GM19324 (cell line): Measurements from ENCODE around the gene TLN1.

Source experiments
- ATAC-seq: cut with Tn5 transposase; IDR thresholded peaks from one replicate; pipeline ENCODE4 v1.9.1; 2021; ENCODE audit warnings: mild to moderate bottlenecking, moderate library complexity; ENCODE audit not compliant: unreplicated experiment, low FRiP score

The TLN1 gene, protein sequence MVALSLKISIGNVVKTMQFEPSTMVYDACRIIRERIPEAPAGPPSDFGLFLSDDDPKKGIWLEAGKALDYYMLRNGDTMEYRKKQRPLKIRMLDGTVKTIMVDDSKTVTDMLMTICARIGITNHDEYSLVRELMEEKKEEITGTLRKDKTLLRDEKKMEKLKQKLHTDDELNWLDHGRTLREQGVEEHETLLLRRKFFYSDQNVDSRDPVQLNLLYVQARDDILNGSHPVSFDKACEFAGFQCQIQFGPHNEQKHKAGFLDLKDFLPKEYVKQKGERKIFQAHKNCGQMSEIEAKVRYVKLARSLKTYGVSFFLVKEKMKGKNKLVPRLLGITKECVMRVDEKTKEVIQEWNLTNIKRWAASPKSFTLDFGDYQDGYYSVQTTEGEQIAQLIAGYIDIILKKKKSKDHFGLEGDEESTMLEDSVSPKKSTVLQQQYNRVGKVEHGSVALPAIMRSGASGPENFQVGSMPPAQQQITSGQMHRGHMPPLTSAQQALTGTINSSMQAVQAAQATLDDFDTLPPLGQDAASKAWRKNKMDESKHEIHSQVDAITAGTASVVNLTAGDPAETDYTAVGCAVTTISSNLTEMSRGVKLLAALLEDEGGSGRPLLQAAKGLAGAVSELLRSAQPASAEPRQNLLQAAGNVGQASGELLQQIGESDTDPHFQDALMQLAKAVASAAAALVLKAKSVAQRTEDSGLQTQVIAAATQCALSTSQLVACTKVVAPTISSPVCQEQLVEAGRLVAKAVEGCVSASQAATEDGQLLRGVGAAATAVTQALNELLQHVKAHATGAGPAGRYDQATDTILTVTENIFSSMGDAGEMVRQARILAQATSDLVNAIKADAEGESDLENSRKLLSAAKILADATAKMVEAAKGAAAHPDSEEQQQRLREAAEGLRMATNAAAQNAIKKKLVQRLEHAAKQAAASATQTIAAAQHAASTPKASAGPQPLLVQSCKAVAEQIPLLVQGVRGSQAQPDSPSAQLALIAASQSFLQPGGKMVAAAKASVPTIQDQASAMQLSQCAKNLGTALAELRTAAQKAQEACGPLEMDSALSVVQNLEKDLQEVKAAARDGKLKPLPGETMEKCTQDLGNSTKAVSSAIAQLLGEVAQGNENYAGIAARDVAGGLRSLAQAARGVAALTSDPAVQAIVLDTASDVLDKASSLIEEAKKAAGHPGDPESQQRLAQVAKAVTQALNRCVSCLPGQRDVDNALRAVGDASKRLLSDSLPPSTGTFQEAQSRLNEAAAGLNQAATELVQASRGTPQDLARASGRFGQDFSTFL (N-terminal part only)

DNA sequence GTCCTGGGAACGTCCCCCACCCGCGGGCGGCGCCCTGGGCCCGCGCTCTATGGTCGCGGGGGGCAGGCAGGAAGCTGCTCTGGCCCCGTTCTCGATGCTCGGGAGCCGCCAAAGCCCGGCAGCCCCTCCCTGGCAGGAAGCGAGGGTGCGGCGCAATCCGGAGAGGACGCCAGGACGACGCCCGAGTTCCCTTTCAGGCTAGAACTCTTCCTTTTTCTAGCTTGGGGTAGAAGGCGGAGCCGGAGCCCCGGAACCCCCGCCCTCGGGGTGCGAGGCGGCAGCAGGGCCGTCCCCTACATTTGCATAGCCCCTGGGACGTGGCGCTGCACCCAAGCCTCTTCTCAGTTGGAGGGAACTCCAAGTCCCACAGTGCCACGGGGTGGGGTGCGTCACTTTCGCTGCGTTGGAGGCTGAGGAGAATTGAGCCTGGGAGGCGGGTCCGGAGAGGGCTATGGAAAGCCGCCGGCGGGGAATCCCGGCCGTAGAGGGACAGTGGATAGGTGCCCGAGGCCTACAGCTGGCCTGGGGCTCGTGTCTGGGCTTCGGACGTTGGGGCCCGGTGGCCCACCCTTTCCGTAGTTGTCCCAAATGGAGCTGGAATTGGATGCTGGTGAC lies at the start of gene TLN1, which contains the start of gene CREB3:
TSS of gene TLN1 (minus strand) at position 11 of the 615 bp plus-strand sequence. CDS start 6,501 bp downstream, outside the sequence.
TSS of gene CREB3 (plus strand) at position 482 of the 615 bp plus-strand sequence. CDS start at position 589, 107 bp downstream.
- peak; percentile 85 for ATAC-seq

DNA sequence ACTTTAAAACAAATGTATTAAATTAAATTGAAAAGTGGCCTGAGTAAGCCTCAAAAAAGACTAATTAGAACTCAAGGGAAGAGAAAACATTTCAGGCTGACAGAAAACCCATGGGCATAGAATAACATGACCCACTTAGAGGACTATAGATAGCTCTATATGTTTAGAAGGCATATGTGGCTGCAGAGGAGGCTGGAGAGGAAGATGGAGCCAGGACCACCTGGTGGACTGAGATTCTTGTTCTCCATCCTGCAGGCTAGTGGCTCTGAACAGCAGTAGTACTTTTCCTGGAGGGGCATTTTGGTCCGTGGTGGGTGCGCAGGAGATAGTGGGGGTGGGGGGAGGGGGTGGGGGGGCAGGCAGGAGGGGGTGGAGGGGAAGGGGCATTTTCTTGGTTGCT lies 49.1 kb upstream of the TLN1 start:
- no peak for ATAC-seq

DNA sequence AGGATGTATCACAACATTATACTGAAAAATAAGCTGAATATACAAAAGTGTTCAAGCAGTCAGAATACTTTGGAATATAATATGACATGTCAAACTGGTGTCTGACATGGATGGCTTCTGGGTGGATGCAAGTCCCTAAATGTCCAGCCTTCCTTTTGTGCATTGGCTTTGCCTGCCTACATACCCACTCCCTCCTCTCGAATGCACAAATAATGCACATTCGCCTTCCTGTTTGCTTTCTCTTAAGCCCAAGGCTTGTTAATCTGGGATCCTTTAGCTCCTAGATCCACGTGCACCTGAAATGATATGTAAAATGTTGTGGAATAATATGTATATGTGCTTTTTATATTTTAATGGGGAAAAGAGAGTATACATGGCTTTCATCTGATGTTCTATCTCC lies 46.5 kb upstream of the TLN1 start:
- ATAC-seq = no peak

DNA sequence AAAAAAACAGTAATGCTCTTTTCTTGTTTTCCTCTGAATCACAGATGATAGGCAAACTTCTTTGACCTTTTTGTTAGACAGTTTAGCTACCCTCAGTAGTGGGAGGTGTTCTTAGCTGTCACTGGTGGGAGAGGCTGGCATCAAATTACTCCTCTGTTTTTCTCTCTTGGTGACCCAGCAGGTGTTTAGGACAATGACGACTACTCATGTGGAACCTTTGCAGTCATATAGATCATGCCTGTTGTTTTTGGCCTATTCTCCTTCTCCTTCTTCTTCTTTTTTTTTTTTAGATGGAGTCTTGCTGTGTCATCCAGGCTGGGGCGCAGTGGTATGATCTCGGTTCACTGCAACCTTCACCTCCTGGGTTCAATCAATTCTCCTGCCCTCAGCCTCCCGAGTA lies 44.0 kb upstream of the TLN1 start:
- no peak for ATAC-seq

DNA sequence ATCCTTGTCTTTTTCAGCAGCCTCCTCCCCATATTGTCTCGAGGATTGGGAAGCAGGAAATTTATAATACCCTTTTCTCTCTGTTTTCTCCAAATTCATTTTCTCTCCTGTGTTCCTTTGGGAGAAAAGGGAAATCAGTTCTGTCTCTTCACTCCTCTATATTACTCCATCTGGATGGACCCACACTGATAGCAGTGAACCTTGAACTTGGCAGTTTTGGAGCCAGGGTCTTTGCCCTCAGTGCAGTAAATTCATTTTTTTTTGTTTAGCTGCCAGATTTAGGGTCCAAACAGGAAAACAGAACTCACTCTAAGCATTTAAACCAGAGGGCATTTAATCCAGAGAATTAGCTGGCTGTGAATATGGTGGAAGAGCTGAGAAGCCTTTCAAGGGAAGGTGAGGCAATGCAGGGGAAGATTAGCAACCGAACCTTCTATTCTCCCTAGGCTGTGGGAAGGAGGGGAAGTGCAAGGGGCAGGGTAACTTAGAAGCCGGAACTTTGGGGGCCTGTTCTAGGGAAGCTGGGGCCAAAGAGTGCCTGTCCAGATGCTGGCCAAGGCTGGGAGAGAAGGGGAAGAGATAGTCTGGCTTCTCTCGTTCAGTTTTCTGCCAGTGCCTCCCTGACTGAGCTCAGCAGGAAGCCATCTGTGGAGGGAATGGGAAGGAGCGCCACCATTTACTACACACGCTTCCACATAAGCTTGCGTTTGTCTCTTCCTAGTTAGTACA lies 43.1 kb upstream of the TLN1 start:
- ATAC-seq = no peak

DNA sequence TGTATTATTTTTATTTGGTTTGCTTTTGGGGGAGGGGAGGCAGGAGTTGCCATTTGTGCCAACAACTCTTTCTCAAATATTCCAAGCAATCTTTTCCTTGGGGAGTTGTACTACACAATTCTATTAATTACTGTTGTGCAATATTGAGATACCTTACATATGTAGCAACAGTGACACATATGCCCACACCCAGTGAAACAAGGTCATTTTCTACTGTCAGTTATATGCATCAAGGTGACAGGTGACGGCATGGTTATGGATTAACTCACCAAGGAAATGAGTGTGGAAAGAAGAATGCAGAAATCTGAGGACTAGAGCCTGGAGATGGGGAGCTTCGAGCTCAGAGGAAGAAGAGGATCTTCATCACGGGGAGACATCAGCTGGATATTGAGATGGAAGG lies 39.9 kb upstream of the TLN1 start:
- no peak for ATAC-seq

DNA sequence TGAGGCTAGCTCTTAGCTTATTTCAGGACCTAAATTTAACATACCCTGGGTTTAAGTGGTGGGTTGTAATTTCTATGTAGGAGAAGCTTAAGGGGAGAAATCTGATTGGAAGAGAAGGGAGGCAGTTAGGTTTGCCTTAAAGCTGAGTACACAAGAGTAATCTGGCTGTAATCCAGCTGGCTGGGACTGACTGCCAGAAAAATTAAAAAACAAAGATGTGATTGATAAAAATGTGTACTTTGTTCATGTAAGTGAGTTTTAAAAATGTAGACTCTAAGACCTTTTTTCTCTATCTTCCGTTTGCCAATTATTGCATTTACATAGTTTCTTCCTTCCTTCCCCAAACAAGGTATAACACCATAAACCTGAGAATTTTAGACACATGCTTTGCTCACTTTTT lies 39.5 kb upstream of the TLN1 start:
- ATAC-seq = no peak

DNA sequence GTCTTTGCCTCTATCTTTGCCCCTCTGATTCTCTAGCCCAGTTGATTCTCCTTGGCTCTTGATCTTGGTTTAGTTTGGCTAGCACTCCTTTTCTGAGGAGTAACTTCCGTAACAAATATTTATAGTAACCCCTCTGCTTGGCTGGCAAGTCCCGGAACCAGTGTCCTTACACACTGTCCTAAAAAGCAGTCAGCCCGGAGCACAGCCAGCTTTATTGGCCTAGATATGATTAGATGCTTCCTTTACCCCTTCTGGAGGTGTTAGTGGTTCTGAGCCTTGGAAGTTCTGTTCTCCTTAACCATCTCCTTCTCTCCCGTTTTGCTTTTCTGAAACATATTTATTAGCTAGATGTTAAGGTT lies 39.1 kb upstream of the TLN1 start:
- no peak for ATAC-seq

DNA sequence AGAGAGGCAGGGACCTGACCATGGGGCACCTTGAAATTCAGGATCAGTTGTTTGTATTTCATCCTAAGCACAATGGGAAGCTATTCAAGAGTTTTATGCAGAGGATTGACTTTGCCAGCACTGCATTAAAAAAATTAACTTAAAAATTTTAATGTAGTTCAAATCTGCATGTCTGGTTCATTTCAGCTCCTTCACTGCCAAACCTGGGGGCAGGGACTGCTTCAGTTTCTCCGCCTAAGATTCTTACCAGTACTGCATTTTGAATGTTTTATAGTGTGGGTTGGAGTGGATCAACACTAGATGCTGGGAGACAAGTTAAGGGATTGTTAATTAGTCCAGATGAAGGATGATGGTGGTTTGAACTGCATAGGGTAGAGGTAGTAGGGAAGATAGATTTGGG lies 37.8 kb upstream of the TLN1 start:
- no peak for ATAC-seq

DNA sequence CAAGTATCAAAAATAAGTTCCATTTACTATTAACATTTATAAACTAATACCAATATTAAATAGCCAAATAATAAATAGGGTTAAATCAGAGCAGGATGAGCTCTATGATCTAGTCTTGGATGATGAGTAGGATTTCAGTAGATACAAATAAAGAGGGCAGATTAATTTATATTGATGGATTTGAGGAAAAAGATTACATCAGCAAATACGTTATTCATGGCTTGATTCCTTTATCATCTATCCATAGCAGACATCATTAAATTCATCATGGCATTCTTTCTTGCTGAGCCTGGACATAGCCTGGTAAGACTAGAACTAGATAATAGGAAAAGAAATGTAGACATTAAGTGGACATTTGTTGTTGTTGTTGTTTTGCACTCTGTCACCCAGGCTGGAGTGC lies 35.5 kb upstream of the TLN1 start:
- no peak for ATAC-seq

DNA sequence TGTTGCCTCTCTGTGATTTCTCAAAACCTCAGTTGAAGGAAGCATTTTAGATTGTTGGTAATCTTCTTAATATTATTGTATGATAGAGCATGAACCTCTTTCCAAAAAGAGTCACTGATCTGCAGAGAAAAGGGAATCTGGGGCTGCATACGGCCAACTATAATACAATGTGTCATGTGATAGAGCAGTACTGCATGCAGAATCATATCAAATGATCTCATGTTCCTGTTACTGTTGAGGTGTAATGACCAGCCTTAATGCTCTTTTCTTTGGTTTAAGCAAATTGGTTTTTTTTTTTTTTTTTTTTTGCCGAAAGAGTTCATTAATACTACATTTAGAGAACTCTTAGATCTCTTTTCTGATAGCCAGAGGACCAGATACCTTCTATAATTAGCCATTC lies 35.0 kb upstream of the TLN1 start:
- ATAC-seq = no peak

DNA sequence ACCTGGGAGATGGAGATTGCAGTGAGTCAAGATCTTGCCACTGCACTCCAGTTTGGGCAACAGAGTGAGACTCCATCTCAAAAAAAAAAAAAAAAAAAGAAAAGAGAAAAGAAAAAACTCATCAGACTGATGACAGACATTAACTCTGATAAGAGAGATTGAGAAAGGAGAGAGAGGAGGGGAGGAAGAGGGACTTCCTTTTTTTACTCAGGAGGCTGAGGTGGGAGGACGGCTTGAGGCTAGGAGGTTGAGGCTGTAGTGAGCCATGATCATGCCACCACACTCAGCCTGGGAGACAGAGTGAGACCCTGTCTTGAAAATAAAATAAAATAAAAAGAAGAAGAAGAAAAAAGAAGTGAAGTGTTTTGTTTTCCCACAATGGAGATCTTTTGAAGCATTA lies 31.8 kb upstream of the TLN1 start:
- ATAC-seq = no peak

DNA sequence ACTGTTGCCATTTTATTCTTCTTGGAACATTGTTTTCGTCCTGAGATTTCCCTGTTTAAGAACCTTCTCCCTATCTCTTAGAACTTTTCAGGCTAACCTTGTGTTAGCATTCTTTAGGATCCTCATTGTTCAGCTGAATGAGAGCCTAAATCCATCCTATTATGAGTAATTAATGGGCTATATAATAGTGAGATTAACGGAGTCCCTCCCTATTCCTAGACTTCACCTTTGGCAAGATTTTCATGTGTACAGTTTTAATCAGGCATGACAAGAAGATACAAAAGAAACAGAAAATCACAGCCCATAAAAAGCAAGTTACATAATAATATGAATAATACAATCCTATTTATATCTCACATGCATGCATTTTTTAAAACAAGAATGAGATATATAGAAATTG lies 31.2 kb upstream of the TLN1 start:
- no peak for ATAC-seq

DNA sequence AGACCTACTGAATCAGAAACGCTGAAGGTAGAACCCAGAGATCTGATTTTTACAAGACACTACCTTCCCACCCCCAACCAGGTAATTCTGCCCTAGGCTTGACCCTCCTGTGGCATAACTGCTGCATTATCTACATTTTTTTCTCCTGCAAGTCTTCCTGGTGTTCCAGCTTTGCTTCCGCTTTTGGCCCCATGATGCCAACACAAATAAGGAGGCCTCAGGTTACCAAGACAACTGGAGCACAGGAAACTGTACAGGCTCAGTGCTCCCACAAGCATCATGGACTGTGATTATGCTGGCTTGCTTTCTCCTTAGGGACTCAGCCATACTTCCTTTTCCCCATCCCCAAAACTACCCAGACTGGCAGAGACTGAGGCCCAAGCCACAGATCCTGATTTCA lies 28.7 kb upstream of the TLN1 start:
- no peak for ATAC-seq

DNA sequence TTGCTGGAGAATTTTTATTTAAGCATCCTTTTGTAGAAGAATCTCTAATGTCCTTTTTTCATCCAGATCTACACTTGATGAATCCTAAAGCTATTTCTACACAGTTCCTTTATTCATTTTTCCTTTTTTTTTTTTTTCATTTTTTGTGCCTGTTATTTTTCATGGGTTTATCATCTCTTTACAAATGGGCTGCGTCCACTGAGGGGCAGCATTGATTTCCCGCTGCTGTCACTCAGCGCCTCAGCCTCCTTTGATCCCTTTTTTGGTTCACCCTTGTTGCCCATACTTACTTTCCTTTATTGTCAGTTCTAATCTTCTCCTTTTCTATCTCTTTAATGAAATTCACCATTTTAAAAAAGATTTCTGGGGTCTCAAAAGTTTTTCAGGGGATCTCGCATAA lies 27.8 kb upstream of the TLN1 start:
- no peak for ATAC-seq

DNA sequence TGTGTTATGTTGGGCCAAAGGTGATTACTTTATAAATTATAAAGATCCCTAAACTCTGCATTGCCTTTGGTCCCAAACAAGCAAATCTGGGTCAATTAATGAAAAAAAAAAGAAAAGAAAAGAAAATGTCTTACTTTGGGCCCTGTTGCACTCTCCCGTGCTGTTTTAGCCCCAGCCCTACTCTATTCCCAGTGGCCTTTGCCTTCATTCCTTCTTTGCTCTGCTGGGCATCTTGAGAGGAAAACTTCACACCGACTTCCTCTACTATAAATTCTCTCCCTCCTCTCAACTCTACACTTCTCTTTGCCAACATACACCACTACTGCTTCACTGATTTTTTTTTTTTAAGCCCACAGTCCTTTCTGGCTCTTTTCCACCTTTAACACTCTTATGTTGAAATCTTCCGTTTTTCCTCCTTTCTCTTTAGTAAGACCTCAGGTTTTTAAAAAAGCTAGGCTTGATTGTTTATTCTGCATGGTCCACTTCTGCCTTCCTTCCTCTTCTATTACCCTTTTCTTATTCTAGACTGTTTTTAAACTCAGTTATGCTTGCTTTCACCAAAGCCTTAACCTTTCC lies 26.6 kb upstream of the TLN1 start:
- ATAC-seq = no peak

DNA sequence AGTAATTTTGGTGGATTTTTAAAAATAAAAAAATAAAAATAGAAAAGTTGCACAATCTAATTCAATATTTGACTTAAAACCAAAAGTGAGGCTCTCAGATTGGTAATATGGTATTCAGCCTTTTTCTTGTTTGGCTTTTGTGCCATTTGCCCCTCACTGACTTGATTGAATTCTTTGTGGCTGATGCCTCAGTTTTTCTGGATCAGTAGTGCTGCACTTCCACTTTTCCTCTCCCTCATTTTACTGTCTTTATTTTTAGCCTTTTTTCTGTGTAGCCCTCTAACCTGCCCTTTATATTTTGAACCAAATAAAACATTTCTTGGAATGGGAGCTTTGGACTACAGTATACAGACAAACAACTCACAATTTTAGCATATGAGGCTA lies 25.9 kb upstream of the TLN1 start:
- no peak for ATAC-seq

DNA sequence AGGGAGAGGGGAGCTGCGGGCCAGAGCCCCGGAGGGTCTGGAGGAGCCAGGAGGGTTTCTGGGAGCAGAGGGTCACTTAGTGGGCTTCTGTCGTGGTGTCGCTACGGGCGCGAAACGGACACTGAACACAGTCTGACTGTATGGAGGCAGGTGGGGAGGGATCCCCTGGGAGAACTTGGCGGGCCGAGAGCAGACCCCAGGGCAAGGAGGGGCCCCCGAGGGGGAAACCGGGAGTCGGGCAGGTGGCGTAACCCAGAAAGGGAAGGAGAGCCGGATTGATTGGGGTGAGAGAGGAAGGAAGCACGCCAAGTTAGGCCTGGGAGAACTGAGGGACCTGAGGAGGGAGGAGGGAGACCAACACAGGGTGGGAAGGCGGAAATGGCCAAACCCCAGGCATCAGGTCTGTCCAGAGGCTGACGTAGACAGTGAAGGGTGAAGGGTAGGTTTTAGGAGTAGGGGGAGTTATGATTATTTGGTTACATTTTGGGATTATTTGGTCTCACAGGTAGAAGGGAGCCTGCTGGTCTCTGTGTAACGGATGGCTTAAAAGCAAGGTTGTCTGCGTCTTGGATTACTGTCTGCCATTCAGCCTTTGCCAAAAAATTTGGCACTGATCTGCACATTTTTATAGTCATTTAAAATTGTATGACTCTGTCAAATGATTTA lies 25.4 kb upstream of the TLN1 start:
- peak; percentile 30 for ATAC-seq
